ENCODE measurements around the gene WASF2.
A peak's percentile ranks its signal among the peaks of the same experiment; 100 is the strongest.
"Not testable (repeated sequence)": the region's sequence is repeated elsewhere in the genome, so short reads cannot be mapped to it uniquely, and the experiment has no call there.

WASF2 gene

DNA sequence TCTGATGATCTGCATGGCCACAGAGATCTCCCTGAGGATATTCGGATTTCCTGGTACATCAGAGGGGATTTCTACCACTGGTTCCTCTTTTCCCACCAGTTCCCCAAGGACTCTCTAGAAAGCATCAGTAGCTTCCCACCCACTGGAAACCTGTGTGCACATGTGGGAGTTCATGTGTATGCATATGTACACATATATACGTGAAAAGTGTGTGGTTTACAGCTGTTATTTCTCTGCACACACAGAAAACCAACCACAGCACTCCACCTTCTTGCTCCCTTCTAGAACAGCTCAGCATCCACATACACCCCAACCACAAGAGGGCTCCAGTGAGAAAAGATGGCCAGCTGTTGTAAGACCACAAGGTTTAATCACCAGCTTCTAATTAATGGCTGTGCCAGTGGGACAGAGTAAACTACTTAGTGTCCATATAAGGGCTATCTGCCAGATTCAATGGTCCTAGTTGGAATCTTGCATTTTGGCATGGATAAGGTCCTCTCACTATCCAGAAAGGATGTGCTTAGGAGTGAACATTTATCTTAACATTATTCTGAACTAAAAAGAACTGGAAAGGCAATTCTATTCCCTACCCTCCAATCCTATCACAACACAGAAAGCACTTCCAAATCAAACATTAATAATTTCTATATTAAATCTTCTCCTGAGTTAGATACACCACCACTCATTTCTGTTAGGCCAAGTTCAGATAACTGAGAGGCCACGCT lies 73.4 kb downstream of the WASF2 start:
- DNase-seq = peak; percentile 69

- no peak for DNase-seq
Observed at GRCh38 chr1:27414091-27414490, 75.9 kb downstream of the WASF2 start.

- no peak for DNase-seq
Observed at GRCh38 chr1:27413004-27413403, 77.0 kb downstream of the WASF2 start.

DNA sequence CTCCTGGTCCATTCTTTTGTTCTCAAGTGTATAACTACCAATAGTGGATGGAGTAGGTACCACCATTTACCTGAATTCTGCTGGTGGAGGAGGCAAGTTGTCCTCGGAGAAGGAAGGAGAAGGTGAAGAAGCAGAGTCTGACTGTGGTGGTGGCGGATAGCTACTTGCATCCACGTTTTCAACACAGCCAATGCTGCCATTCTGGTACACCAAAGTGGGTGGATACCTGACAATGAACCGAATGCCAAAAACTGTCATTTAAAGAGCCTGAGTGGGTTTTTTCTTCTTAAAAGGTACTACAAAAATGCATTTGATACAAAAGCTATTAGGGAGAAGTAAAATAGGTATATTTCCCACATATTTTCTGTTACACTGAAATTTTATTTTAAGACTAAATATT lies 77.5 kb downstream of the WASF2 start:
- DNase-seq = no peak

DNA sequence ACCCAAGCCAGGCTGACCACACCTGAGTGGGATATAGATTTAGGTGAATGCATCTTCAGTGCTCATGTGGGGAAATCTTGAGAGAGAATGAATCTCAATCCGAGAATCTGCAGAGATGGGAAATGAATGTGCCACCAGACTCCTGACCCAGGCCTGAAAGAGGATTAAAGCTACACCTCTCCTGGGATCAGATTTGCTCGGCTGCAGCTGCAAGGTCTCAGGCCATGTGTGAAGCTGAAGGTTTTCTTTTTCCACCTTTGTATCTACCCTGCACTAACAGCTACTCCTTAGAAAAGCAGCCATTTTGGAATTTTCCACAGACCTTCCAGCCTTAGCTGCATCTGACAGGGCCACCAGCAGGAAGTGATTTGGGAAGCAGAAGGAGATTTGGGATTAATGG lies 79.3 kb downstream of the WASF2 start:
- no peak for DNase-seq

DNA sequence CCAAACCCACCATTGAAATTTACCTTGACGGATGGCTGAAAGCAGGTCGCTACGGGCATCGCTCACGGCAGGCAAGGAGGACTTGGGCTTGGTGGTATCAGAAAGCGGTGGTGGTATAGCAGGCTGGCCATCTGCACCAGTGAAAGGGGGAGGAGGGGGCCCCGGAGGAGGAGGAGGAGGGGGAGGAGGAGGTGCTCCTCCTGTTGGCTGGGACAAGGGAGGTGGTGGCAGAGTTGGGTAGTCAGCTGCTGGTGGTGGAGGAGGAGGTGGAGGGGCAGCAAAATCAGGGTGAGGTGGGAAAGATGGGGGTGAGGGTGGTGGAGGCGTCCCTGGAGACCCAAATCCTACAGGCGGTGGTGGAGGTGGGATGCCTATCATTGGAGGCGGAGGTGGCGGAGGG lies 80.3 kb downstream of the WASF2 start:
- no peak for DNase-seq

- no peak for DNase-seq
Observed at GRCh38 chr1:27408151-27408550, 81.8 kb downstream of the WASF2 start.

- DNase-seq = not testable (repeated sequence)
Observed at GRCh38 chr1:27406791-27407190, 83.2 kb downstream of the WASF2 start.

GRCh38 chr1:27406362-27406680 lies 83.6 kb downstream of the WASF2 start:
- no peak for DNase-seq

DNA sequence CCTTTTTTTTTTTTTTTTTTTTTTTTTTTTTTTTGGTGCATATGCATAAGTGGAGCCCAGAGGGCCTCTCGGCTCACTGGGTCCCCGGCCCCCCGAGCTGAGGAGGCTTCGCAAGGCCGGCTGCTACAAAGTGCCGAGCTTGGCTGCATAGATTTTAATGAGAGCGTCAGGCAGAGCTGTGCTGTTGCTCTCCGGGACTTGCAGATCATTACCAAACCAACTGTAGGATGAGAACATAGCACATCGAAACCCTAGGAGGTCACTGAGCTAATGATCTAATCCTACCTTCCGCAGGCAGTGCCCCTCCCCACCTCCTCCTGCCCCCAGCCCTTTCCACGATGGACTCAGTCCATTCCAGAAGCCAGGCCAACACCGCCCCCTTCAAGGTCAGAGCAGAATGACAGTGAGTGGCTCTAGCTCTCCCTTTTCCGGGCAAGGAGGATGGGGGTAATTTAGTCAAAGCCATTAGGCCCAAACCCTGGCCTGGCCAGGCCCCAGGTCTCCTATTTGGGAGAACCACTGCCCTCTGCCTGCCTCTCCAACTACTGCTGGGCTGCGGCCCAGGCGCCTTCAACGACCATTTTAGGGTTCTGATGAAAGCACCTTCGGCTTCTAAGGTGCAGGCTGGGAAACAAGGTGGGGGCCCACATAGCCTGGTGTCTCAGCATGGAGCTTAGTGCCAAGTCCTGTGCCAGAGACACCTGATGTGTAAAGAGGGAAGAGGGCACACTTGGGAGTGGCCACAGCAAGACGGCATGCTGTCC lies 84.2 kb downstream of the WASF2 start:
- not testable (repeated sequence) for DNase-seq

DNA sequence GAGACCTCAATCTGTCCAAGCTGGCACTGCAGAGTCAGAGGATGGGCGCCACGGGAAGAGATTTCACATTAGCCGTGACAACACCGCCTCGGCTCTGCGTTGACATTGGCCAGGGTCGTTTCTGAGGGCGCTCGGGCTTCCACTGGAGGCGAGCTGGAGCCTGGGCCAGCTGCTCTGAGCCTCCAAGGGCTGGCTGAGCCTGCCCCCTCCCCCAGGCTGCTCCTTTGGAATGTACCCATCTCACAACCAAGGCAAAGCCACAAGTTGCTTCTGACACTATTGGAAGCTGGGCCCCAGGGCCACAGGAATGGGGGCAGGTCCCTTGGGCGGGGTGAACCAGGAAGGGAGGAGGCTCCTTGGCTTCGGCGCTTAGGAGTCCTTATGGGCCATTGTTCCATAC lies 84.9 kb downstream of the WASF2 start:
- DNase-seq = no peak

GRCh38 chr1:27403931-27404330 lies 86.0 kb downstream of the WASF2 start:
- no peak for DNase-seq

DNA sequence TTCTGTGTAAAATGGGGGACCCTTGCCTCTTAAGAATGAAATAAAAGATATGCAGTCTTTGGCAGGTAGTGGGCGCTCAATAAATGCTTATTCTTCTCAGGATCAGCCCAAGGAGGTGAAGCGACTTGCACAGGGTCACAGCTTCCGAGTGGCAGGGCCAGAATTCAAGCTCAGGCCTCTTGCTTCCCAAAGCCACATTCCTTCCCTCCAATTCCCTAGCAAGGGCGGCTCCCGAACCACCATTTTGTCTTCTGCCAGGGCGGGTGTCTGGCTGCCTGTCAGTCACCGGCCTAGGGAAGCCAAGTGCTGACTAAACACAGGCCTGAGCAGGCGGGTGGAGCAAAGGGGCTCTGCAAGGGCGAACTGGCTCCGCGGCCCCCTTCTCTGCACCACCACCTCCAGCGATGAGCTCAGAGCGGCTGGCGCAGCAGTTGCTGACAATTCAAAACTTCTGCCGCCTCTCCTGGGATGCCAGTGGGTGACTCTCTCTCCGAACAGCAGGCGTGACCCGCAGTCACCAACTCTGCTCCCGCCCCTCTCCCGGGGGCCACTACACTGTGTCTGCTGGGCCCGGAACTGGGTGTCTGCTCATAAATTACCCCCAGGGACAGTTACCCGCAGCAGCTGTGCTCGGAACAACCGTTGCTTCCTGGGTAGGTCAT lies 86.8 kb downstream of the WASF2 start:
- peak; percentile 53 for DNase-seq

DNA sequence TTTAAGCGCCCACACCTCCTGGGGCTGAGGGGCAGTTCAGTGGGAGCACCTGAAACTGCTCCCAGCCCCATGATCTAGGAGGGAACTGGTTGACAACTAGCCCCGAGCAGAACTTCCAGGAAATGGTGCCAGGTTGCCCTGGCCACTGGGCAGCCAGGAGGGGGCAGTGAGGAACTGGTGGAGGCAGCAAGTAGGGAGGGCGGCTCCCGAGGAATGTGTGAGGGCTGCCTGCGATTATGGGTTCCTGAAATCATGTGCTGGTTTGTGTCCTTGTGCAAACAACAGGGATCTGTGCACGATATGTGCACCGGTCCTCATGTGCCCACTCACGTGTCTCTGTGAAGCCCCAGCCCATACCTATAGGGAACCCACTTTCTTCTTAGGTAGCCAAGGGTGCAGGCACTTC lies 87.6 kb downstream of the WASF2 start:
- DNase-seq = peak; percentile 39

GRCh38 chr1:27400963-27401341 lies 89.0 kb downstream of the WASF2 start:
- DNase-seq = no peak

- no peak for DNase-seq
Observed at GRCh38 chr1:27400082-27400962, 89.6 kb downstream of the WASF2 start.

- DNase-seq = no peak
Observed at GRCh38 chr1:27399251-27400025, 90.5 kb downstream of the WASF2 start.

DNA sequence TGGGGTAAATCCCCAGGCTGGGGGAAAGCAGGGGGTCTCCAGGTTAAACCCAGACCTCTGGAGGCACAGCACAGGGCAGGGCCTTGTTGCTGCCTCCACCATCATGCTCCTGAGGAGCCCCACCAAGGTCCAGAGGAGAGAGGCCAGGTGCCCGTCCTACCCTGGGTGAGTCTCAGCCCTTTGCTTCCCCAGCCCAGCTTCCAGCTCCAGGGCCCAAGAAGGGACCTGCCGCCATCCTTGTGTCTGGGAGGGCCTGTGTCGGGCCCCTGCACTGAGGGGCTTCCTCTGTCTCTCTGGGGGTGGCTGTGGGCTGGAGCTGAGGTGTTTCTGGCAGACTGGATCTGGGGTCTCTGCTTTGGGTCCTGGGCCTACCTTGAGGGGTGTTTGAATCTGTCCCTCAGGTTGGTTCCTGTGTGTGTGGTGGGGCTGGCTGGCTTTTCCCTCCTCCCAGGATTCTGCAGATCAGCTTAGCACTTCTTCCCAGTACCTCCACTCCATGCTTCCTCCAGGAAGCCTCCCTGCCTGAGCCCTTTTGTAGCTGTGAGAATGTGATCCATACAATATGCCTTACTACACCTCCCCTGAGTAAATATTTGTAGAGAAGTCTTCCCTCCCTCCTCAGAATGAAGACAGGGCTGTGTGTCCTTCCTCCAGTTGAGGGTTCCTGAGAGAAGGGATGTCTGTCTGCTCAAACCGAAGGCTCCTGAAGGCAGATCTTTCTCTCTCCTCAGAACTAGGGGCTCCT lies 91.4 kb downstream of the WASF2 start:
- DNase-seq = no peak

GRCh38 chr1:27397749-27398148 lies 92.2 kb downstream of the WASF2 start:
- no peak for DNase-seq

- no peak for DNase-seq
Observed at GRCh38 chr1:27397110-27397509, 92.9 kb downstream of the WASF2 start.

- peak; percentile 83 for DNase-seq
Observed at GRCh38 chr1:27395441-27396195, 94.3 kb downstream of the WASF2 start.
